Subcutaneous adipose tissue (tissue), 4 donors: ENCODE data around the gene SLC12A4. TPM values are rescaled to one million over a fixed set of nuclear protein-coding genes. Genes with fewer than 3 reads are reported as not detected.

ENCODE experiments used
- CTCF ChIP-seq: fragments of 450-650 bp; IDR thresholded peaks from one replicate; pipeline ENCODE4 v1.5.1; 2016; ENCODE audit warnings: low read depth, mild to moderate bottlenecking, control low read depth, antibody characterized with exemption, moderate library complexity
- total RNA-seq, 4 donors: library from RNA; depleted of rRNA; stranded (reverse); fragments of >200 nt; gene quantifications; one replicate each; pipeline ENCODE4 v1.1.0, GENCODE V29; 2016

Gene SLC12A4
- total RNA-seq, 4 donors from 2014 or later = 36.2 to 77.2 (median 36.9) TPM

DNA sequence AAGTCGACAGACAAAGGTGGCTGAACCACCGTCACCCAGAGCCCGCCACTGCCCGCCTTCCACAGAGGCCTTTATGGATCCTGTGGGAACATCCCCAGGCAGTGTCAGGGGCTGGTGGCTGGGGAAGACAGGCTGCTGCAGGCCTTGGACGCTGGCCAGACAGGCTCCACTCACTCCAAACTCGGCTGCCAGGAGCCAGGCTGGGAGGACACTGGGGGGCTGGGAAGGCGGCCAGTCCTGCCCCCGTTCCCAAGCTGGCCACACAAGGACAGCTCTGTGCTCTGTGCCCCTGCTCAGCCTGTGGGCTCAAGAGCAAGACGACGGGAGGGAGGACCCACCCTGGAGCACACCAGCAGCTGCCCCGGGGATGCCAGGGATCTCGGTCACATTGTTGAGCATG, 17.0 kb downstream of the SLC12A4 start:
- no peak for TF ChIP-seq CTCF

DNA sequence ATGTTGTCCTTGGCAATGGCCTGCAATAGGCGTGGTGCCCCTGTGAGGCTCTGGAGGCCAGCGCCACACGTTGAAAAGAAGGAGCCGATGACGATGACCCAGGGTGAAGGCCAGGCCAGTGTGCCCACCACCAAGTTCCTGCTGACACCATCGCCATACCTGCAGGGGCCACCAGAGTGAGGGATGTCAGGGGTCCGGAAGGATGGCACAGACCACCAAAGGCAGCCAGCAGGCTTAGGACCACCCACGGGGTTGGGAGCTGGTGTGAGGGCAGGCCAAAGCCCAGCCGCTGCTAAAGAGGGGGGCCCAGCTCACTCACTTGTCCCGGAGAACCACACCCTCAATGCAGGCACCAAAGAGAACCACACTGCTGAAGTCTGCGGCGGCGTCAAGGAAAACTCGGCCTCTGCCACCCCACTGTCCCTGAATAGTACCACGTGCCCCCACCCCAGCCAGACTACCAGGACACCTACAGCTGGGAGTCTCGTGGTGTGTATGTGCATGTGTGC, 18.0 kb downstream of the SLC12A4 start:
- TF ChIP-seq CTCF = no peak

DNA sequence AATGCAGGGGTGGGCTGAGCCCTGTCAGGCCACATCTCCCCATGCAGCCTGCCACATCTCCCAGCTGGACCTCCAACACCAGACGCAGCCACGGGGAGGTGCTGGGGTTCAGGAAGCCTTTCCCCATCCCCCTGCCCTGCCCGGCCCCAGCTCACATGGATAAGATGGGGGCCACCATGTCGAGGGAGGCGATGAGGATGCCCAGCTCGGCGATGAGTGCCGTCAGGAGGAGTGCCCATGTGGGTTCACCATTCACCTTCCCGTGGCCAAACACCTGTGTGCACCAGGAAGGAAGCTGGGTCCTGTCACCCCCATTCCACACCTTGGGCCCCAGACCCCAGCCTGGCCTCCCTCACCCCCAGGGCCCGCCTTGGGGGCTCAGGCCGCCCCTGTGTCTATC, 18.8 kb downstream of the SLC12A4 start:
- TF ChIP-seq CTCF = no peak

- TF ChIP-seq CTCF = no peak
These were observed 20.4 kb downstream of the SLC12A4 start for GRCh38 chr16:67948015-67948414.

DNA sequence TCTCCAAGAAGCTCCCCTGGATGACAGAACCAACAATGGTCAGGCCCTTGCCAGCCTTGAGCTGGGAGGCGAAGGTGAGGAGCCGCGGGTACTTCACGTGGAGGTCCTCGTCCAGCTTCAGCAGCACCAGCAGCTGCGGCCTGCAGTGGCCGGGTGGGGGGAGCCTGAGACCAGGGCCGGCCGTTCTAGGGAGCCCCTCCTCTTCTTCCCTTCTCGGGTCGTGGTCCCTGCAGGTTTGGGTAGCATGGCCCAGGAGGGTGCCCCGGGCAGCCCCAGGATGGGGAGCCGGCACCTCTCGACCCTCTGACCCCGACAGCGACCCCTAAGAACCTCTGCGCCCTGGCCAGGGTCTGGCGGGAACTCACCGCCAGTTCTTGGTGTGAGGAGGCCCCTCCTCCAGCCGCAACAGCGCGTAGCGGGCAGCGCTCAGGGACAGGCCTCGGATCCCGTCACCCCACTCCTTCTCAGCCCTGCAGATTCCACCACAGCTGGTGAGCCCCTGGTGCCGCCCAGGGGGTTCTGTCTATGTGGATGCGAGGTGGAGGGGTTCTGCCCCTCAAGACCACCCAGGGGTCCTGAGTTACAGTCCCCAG, 21.4 kb downstream of the SLC12A4 start:
- TF ChIP-seq CTCF = no peak

DNA sequence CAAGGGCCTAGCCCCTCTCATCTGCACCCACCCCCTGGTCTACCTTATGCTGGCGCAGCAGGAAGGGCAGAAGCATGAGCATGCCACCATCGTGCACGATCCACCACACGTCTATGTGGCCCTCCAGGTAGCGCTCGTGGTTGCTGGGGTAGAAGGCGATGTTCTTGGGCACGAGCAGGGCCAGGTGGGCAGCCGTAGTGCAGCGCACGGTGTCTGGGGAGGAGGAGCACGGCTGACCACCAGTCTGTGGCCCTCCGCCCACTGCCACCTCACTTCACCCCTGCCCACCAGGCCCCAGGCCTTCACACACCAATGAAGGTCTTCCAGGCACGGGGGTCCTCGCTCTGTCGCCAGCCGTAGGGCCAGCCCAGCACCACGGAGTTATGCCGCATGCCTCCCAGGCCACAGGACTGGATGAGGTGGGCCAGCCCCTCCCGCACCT, 22.3 kb downstream of the SLC12A4 start:
- no peak for TF ChIP-seq CTCF

DNA sequence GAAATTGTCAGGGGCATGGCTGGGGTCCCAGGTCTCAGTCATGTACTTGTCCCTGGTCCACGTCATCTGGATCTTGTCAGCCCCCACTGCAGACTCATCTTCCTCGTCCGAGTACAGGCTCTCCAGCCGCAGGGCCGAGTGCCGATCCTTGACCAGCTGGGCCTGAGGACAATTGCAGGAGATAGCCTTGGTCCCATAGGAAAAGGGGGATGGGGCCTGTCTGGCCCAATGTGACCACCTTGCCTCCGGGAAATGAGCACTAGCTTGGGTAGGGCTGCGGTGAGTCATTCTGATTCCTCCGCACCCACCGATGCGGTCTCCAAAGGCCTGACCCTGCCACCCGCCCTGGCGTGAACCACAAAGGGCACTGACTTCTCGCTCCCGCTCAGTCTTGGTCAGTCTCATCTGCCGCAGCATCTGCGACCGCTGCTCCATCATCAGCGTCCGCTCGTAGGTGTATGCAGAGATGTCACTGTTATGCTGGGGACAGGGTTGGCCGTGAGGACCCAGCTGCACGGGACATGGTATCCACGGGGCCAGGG, 23.0 kb downstream of the SLC12A4 start:
- no peak for TF ChIP-seq CTCF
